Ovary (tissue), 10 donors: Measurements from ENCODE around the gene TMEM80. TPM values are rescaled to one million over a fixed set of nuclear protein-coding genes. Genes with fewer than 3 reads are reported as not detected.
"Not testable (repeated sequence)": the region's sequence is repeated elsewhere in the genome, so short reads cannot be mapped to it uniquely, and the experiment has no call there.

Source experiments
- DNase-seq, 5 donors: peaks; one replicate each; pipeline ENCODE4 v3.0.0-alpha.2; 2019 to 2020
- H3K27ac ChIP-seq, 2 donors: fragments of 200-600 bp; one replicate each; pipeline versions ENCODE4 v1.5.1 to v1.8.0; 2019 to 2022
- H3K27me3 ChIP-seq: fragments of 200-600 bp; one replicate; pipeline ENCODE4 v1.8.0; 2022
- H3K36me3 ChIP-seq: fragments of 200-600 bp; sonication (generic); one replicate; pipeline ENCODE4 v1.5.1; 2019
- H3K4me1 ChIP-seq: one replicate; pipeline ENCODE4 v1.8.1; 2013; ENCODE audit warnings: mild to moderate bottlenecking, moderate library complexity; ENCODE audit not compliant: insufficient read depth
- H3K4me3 ChIP-seq: fragments of 200-600 bp; sonication (generic); one replicate; pipeline ENCODE4 v1.5.1; 2017
- H3K9me3 ChIP-seq, 2 donors: fragments of 200-600 bp in 1 of 2; sonication (generic) in 1 of 2; one replicate each; pipeline versions ENCODE4 v1.5.1 to v1.8.1; 2013 to 2019; ENCODE audit warnings: mild to moderate bottlenecking in 1 of 2, moderate library complexity in 1 of 2
- EP300 ChIP-seq: sonication (generic); formaldehyde crosslinking; IDR thresholded peaks from one replicate; pipeline ENCODE4 v1.6.1; 2017; ENCODE audit warnings: antibody characterized with exemption
- POLR2A ChIP-seq: fragments of 450-650 bp; IDR thresholded peaks from one replicate; pipeline ENCODE4 v1.6.1; 2017; ENCODE audit warnings: antibody characterized with exemption, mild to moderate bottlenecking, moderate library complexity
- whole genome bisulfite sequencing, 3 donors: extraction: QIAGEN DNeasy Blood & Tissue Kit in 1 of 3; methylation state at CpG; one replicate each; pipeline versions ENCODE4 v1.1.5 to v1.1.7; 2013 to 2017; 5-methylcytosine and 5-hydroxymethylcytosine counted together
- intact Hi-C, 4 donors: fragments of 100-400 bp; cut with DNase I; formaldehyde crosslinking; loops; one replicate each; pipeline versions ENCODE4 v1.11.0 to v1.15.1; 2022 to 2023
- long read RNA-seq, 3 donors: library from polyadenylated mRNA in 2 of 3; unstranded in 2 of 3; transcript quantifications; one replicate each; pipeline ENCODE4 v2.0.0 and lab custom pipeline, GENCODE V29; 2021 to 2026
- polyA plus RNA-seq, 2 donors: library from polyadenylated mRNA; stranded (reverse); fragments of 200-250 nt in 1 of 2; fragments of 350-450 nt in 1 of 2; fragmentation: Illumina TruSeq in 1 of 2; extraction: RNeasy Lipid Tissue Mini Kit (QIAGEN cat#74804) in 1 of 2; gene quantifications; one replicate each; pipeline ENCODE4 v1.2.3, GENCODE V29; 2013 to 2014
- total RNA-seq, 7 donors: library from RNA; depleted of rRNA in 2 of 7; stranded (reverse); fragments of >200 nt in 2 of 7; fragmentation: NEBNext Ultra II Directional in 3 of 7; extraction: Animal tissue kit (Norgen Biotek cat#: 25700) in 3 of 7; gene quantifications; one replicate each; pipeline versions ENCODE4 v1.1.0 to v1.2.4, GENCODE V29; 2016 to 2023
- TF ChIP-seq, protein P1 (sequence below), 3 donors: fragments of 450-650 bp in 2 of 3; fragments of 200-600 bp in 1 of 3; IDR thresholded peaks; one replicate each; pipeline versions ENCODE4 v1.5.1 to v1.8.0; 2016 to 2022; ENCODE audit warnings: antibody characterized with exemption in 3 of 3, mild to moderate bottlenecking in 1 of 3
- donor health status: DM: no; HTN: no; CAD: no; lungs with moderate emphysema.
- donor health status: DM: no; HTN: no; CAD: no.
- donor health status: Bipolar disorder and iron deficiency.
- donor health status: DM: yes; HTN: yes; CAD: no.
- donor health status: DM: no; HTN: no; CAD: no.
- donor health status: DM: yes; HTN: yes; CAD: no.

TMEM80 gene
- total RNA-seq, result 10 to 100 TPM; 15.4 to 38.0 (median 30.5) TPM
- 10 to 100 TPM; 28.9 to 37.6 TPM for polyA plus RNA-seq
- long read RNA-seq, donor 1, partial matches to known transcripts, result 7 of 136 reads
- long read RNA-seq, donor 1, other reads (novel, unspliced or antisense), result 128 of 136 reads
- long read RNA-seq, donor 2, partial matches to known transcripts, result 6 of 26 reads
- long read RNA-seq, donor 2, other reads (novel, unspliced or antisense), result 19 of 26 reads
- long read RNA-seq, donor 3, partial matches to known transcripts, result 3 of 43 reads
- long read RNA-seq, donor 3, other reads (novel, unspliced or antisense), result 40 of 43 reads

DNA sequence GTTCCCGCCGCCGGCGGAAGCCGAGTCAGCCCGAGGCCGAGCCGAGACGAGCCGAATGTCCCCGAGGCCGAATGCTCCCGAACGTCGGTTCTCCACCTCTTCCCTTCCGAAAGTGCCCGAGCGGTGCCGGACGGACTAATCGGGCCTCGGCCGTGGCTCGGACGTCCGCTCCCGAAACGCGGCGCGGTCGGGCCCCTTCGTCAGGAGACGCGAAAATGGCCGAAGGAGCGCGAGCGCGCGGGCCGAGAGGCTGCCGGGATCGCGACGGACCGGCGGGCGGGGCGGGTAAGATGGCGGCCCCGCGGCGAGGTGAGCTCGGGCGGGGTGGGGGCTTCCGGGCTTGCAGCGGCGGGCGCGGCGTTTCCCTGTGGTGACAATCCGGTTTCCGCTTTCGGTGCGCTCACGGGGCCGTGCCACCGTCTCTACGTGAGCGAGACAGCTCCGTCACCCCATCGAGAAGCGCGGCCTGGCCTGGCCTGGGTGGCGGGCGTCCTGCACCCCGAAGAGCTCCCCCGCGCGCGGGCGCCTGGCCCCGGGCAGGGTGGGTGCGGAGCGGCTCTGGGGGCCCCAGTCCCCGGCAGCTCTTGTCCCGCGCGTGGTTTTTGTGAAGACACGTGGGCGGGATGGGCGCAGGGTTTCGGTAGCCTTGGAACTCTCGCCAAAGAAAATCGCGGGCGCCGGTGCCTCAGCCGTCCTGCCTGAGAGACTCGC is at the start of gene TMEM80:
Gene TMEM80 (plus strand): TSS at position 279 of the 711 bp plus-strand sequence. CDS start 12 bp downstream, at position 291.
- Histone ChIP-seq H3K4me1 (peaks cover 13% of the 10 kb centered on the region), H3K9me3 (no peaks in the 10 kb centered on the region), H3K27me3 (no peaks in the 10 kb centered on the region), H3K4me3 (peak within 1 kb of the TSS; percentile 100), H3K36me3 (no peaks in the 10 kb centered on the region), H3K27ac (peak within 1 kb of the TSS; percentile 99 to 100)
- WGBS, 3 donors, result 0 to 1% (median 0%) methylated on average over 28 to 101 of the region's 101 CpGs
- peak; percentile 99 to 100 (median 99) for DNase-seq
- peak; percentile 41 for TF ChIP-seq POLR2A
- TF ChIP-seq, protein P1, sequence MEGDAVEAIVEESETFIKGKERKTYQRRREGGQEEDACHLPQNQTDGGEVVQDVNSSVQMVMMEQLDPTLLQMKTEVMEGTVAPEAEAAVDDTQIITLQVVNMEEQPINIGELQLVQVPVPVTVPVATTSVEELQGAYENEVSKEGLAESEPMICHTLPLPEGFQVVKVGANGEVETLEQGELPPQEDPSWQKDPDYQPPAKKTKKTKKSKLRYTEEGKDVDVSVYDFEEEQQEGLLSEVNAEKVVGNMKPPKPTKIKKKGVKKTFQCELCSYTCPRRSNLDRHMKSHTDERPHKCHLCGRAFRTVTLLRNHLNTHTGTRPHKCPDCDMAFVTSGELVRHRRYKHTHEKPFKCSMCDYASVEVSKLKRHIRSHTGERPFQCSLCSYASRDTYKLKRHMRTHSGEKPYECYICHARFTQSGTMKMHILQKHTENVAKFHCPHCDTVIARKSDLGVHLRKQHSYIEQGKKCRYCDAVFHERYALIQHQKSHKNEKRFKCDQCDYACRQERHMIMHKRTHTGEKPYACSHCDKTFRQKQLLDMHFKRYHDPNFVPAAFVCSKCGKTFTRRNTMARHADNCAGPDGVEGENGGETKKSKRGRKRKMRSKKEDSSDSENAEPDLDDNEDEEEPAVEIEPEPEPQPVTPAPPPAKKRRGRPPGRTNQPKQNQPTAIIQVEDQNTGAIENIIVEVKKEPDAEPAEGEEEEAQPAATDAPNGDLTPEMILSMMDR (IDR thresholded peaks at IDR 0.05), result no peak
- intact Hi-C loops, result no loop called here

DNA sequence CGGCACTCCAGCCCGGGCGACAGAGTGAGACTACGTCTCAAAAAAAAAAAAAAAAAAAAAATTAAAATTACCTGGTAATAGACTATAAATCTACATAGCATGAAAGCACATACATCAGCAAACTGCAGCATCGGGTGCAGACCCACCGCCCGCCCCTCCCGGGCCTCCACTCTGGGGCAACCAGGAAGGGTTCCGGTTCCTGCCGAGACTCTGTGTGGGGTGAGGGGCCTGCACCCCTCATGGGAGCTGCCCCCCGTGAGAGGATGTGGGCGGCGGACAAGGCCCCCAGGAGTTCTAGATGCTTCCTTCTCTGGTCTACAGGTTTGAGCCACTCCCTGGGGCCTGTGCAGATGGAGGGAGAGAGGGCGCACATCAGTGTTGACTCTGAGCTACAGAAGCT is 49.4 kb upstream of the TMEM80 start:
- Histone ChIP-seq H3K4me3 (no peak overlapping the region), H3K27ac (no peak overlapping the region), H3K27me3 (no peaks in the 10 kb centered on the region), H3K36me3 (no peaks in the 10 kb centered on the region), H3K4me1 (no peaks in the 10 kb centered on the region), H3K9me3 (no peaks in the 10 kb centered on the region)
- DNase-seq, result no peak
- intact Hi-C loops, result no loop called here
- TF ChIP-seq, protein P1 (IDR thresholded peaks at IDR 0.05), result no peak
- TF ChIP-seq EP300 (no peak), POLR2A (no peak)
- 85 to 90% (median 86%) methylated on average over 14 of the region's 14 CpGs for WGBS, 3 donors

DNA sequence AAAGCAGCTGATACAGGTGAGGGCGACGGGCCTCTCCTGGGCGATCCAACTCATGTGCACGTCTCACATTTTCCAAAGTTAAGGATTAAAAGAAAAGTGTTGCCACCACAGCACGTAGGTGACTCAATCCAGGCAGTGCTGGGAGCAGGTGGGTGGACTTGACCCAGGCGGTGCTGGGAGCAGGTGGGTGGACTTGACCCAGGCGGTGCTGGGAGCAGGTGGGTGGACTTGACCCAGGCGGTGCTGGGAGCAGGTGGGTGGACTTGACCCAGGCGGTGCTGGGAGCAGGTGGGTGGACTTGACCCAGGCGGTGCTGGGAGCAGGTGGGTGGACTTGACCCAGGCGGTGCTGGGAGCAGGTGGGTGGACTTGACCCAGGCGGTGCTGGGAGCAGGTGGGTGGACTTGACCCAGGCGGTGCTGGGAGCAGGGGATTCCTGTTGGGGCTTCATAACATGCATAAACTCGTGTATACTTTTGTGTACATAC is 47.9 kb upstream of the TMEM80 start:
- H3K27me3 ChIP-seq, H3K4me1 ChIP-seq, DNase-seq, H3K4me3 ChIP-seq, H3K27ac ChIP-seq, H3K9me3 ChIP-seq, intact Hi-C loops, H3K36me3 ChIP-seq: not testable (repeated sequence)
- WGBS, 3 donors, result 76 to 84% (median 79%) methylated on average over 10 to 11 of the region's 14 CpGs

DNA sequence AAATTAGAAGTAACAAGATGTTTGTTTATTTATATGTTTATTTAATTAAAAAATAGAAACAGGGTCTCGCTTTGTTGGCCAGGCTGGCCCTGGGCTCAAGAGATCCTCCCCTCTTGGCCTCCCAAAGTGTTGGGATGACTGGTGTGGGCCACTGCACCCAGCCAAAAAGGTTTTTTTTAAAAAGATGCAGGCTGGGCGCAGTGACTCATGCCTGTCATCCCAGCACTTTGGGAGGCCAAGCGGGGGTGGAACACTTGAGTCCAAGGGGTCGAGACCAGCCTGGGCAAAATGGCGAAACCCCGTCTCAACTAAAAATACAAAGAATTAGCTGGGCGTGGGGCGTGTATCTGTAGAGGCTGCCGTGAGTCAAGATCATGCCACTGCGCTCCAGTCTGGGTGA is 45.1 kb upstream of the TMEM80 start:
- H3K4me1 ChIP-seq, result no peaks in the 10 kb centered on the region
- H3K27ac ChIP-seq, result no peak overlapping the region
- TF ChIP-seq, protein P1 (IDR thresholded peaks at IDR 0.05), result no peak
- TF ChIP-seq POLR2A (no peak), EP300 (no peak)
- 89 to 95% (median 93%) methylated on average over 10 of the region's 10 CpGs for whole genome bisulfite sequencing, 3 donors
- H3K4me3 ChIP-seq, result no peak overlapping the region
- H3K27me3 ChIP-seq, result no peaks in the 10 kb centered on the region
- H3K9me3 ChIP-seq, result no peaks in the 10 kb centered on the region
- no peak for DNase-seq
- intact Hi-C loops, result no loop called here
- H3K36me3 ChIP-seq, result no peaks in the 10 kb centered on the region

DNA sequence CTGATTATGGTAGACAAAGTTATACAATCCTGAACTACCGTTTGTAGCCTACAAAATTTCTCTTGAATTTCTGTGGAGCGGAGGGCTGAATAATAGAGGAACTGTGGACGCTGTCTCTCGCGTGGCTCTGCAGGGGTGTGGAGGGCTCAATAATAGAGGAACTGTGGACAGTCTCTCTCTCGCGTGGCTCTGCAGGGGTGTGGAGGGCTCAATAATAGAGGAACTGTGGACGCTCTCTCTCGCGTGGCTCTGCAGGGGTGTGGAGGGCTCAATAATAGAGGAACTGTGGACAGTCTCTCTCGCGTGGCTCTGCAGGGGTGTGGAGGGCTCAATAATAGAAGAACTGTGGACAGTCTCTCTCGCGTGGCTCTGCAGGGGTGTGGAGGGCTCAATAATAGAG is 42.5 kb upstream of the TMEM80 start:
- H3K27me3 ChIP-seq, H3K9me3 ChIP-seq, DNase-seq, intact Hi-C loops, H3K36me3 ChIP-seq, H3K27ac ChIP-seq, H3K4me1 ChIP-seq, H3K4me3 ChIP-seq: not testable (repeated sequence)
- 87 to 91% (median 89%) methylated on average over 14 of the region's 14 CpGs for WGBS, 3 donors
